CD8-positive, alpha-beta memory T cell (primary cell): ENCODE data around the gene TMEM30A. TPM values are rescaled to one million over a fixed set of nuclear protein-coding genes. Genes with fewer than 3 reads are reported as not detected.

Experiments
- CTCF ChIA-PET: fragments of 350-600 bp; sonication (Branson Sonifier 250); formaldehyde crosslinking; loops from one replicate; lab custom pipeline; 2021; ENCODE audit warnings: antibody characterized with exemption; lab: Charles Lee
- POLR2A ChIA-PET: fragments of 350-600 bp; sonication (Branson Sonifier 250); formaldehyde crosslinking; loops from one replicate; lab custom pipeline; 2021; ENCODE audit warnings: antibody characterized with exemption; lab: Charles Lee
- DNase-seq, 5 donors: peaks; one replicate each; pipeline versions ENCODE4 v3.0.0 to v3.0.0-alpha.2; 2020 to 2022; ENCODE audit warnings: mixed read lengths in 1 of 5
- H3K27ac ChIP-seq: one replicate; pipeline ENCODE4 v1.7.0; 2013; ENCODE audit warnings: low read depth, mild to moderate bottlenecking, low read length, moderate library complexity
- H3K27me3 ChIP-seq: 2 replicates; pipeline ENCODE4 v1.7.0; 2013; ENCODE audit warnings: low read length, mild to moderate bottlenecking; ENCODE audit not compliant: insufficient read depth, poor library complexity, severe bottlenecking
- H3K36me3 ChIP-seq: 2 replicates; pipeline ENCODE4 v1.7.0; 2013; ENCODE audit warnings: mild to moderate bottlenecking, low read length, moderate library complexity; ENCODE audit not compliant: insufficient read depth
- H3K4me1 ChIP-seq: 2 replicates; pipeline ENCODE4 v1.7.0; 2013; ENCODE audit warnings: mild to moderate bottlenecking, low read length, moderate library complexity; ENCODE audit not compliant: insufficient read depth
- H3K4me3 ChIP-seq: 2 replicates; pipeline ENCODE4 v1.7.0; 2013; ENCODE audit warnings: mild to moderate bottlenecking, low read length
- H3K9me3 ChIP-seq: 2 replicates; pipeline ENCODE4 v1.7.0; 2013; ENCODE audit warnings: mild to moderate bottlenecking, low read length
- H3K27ac Mint-ChIP-seq, 8 donors: one replicate each; pipeline ENCODE4 v1.8.0; 2020 to 2021; ENCODE audit warnings: mixed read lengths in 8 of 8, mild to moderate bottlenecking in 6 of 8, inconsistent platforms in 3 of 8, moderate library complexity in 3 of 8
- H3K27me3 Mint-ChIP-seq, 2 donors: one replicate each; pipeline ENCODE4 v1.8.0; 2020 to 2021; ENCODE audit warnings: mixed read lengths in 2 of 2, mild to moderate bottlenecking in 1 of 2, moderate library complexity in 1 of 2
- H3K36me3 Mint-ChIP-seq, 3 donors: one replicate each; pipeline ENCODE4 v1.8.0; 2020 to 2021; ENCODE audit warnings: mixed read lengths in 3 of 3, inconsistent platforms in 1 of 3, mild to moderate bottlenecking in 1 of 3
- H3K4me1 Mint-ChIP-seq, 3 donors: one replicate each; pipeline ENCODE4 v1.8.0; 2020 to 2021; ENCODE audit warnings: mixed read lengths in 3 of 3, inconsistent platforms in 1 of 3, mild to moderate bottlenecking in 1 of 3
- H3K4me3 Mint-ChIP-seq, 7 donors: one replicate each; pipeline ENCODE4 v1.8.0; 2020 to 2021; ENCODE audit warnings: mixed read lengths in 7 of 7, mild to moderate bottlenecking in 6 of 7, moderate library complexity in 4 of 7, inconsistent platforms in 2 of 7
- H3K9me3 Mint-ChIP-seq, 5 donors: one replicate each; pipeline ENCODE4 v1.8.0; 2020 to 2022; ENCODE audit warnings: mixed read lengths in 5 of 5, mild to moderate bottlenecking in 3 of 5, moderate library complexity in 2 of 5, inconsistent platforms in 1 of 5
- polyA plus RNA-seq: library from polyadenylated mRNA; unstranded; fragments of 300-500 nt; fragmentation: Illumina TruSeq; gene quantifications from one replicate; pipeline ENCODE4 v1.2.3, GENCODE V29; 2021
- total RNA-seq, 2 experiments: library from RNA; stranded (reverse); gene quantifications; one replicate each; pipeline ENCODE4 v1.2.3, GENCODE V29; 2021

Gene TMEM30A
- total and polyA plus RNA-seq, 3 experiments from 2014 or later: 54.8 to 61.8 (median 56.3) TPM

DNA sequence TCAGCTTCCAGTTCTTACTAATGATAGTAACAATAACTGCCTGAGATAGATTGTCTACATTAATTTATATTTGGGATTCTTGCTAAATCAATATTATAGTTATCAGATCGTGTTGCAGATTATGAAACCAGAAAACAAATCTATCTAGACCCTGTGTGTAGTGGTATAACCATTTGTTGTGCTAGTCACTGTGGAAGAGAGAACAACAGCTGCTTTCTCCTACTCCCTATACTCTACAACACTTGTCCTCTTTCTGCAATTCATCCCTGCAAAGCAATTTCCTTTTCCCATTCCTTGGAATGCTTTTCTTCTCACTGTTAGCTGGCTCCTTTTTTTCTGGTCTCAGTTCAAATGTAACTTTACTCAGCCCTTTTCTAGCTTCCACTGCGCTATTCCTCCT is 49.3 kb downstream of the TMEM30A start:
- Histone ChIP-seq H3K9me3 (no peaks in the 10 kb centered on the region), H3K36me3 (peaks cover 4% of the 10 kb centered on the region), H3K27me3 (no peaks in the 10 kb centered on the region), H3K27ac (no peak overlapping the region), H3K4me3 (no peak overlapping the region), H3K4me1 (no peaks in the 10 kb centered on the region)
- Mint-ChIP-seq H3K4me1 (peaks cover 0 to 12% (median 0%) of the 10 kb centered on the region in 3 donors), H3K36me3 (peaks cover 0 to 46% (median 0%) of the 10 kb centered on the region in 3 donors), H3K27me3 (no peaks in the 10 kb centered on the region), H3K27ac (peak overlapping the region in 5 of 8 donors; percentile 8 to 75 (median 30)), H3K4me3 (no peak overlapping the region), H3K9me3 (no peaks in the 10 kb centered on the region)
- no peak for DNase-seq
- ChIA-PET POLR2A (no interaction called here), CTCF (interaction anchor here (1.0 to 1.1 kb wide), 2 partner anchors 9 to 24 kb away, joined by 3 to 5 read pairs; partner anchors contain the start of gene COX7A2)

DNA sequence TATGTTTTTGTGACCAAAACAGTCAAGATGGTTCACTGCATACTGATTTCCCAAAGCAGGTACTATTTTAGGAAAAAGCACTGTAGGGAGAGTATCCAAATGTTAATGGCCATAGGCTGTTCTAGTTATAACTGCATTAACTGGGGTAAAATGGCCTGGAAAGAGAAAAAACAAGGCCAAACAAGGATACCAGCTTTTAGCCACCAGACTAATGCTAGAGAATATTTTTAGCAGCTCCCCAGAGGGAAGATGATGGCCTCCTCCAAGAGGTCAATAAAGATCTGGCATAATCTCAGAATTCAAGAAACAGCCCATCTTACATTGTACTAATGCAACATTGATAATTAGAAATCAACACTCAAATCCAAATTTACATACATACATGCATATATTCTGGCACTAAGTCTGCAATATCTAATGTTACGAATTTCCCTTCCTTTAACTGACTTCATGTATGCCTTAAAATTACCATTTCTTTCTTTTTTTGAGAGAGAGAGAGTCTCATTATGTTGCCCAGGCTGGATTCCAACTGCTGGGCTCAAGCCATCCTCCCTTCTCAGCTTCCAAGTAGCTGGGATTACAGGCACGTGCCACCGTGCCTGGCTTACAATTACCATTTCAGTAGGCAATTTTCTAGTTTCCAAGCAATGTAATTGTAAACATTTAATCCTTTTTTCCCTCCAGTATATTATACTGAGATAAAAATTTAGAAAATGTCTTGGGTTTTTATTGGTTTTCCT is 50.3 kb downstream of the TMEM30A start:
- no peaks in the 10 kb centered on the region for H3K9me3 ChIP-seq
- no peaks in the 10 kb centered on the region for H3K27me3 Mint-ChIP-seq
- no peak overlapping the region for H3K27ac ChIP-seq
- H3K4me3 ChIP-seq: no peak overlapping the region
- peaks cover 0 to 37% (median 0%) of the 10 kb centered on the region in 3 donors for H3K36me3 Mint-ChIP-seq
- ChIA-PET POLR2A (no interaction called here), CTCF (interaction anchor here (1.1 kb wide), 1 partner anchor 10 kb away, joined by 3 read pairs; the partner anchor contains the start of gene COX7A2)
- H3K27ac Mint-ChIP-seq: no peak overlapping the region
- H3K27me3 ChIP-seq: no peaks in the 10 kb centered on the region
- H3K4me3 Mint-ChIP-seq: no peak overlapping the region
- H3K4me1 ChIP-seq: no peaks in the 10 kb centered on the region
- no peak for DNase-seq
- H3K4me1 Mint-ChIP-seq: peaks cover 0 to 4% (median 0%) of the 10 kb centered on the region in 3 donors
- peaks cover 4% of the 10 kb centered on the region for H3K36me3 ChIP-seq
- H3K9me3 Mint-ChIP-seq: no peaks in the 10 kb centered on the region

DNA sequence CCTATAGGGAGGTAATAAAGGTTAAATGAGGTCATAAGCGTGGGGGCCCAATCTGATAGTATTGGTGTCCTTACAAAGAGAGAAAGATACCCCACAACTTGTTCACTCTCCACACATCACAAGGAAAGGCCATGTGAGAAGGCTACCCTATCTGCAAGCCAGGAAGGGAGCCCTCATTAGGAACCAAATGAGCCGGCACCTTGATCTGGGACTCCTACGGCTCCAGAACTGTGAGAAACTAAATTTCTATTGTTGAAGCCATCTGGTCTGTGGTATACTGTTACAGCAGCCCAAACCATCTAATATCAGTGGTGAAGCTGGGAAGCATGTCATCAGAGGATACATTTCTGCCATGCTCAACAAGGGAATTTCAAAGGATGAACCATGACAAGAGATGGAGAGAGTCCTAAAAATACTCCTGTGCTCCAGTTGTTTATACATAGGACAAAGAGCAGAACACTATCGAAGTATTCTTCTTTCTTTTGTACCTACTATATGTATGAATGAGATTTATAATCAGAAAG is 51.4 kb downstream of the TMEM30A start:
- peaks cover 4% of the 10 kb centered on the region for H3K36me3 ChIP-seq
- H3K4me3 Mint-ChIP-seq: no peak overlapping the region
- DNase-seq: no peak

DNA sequence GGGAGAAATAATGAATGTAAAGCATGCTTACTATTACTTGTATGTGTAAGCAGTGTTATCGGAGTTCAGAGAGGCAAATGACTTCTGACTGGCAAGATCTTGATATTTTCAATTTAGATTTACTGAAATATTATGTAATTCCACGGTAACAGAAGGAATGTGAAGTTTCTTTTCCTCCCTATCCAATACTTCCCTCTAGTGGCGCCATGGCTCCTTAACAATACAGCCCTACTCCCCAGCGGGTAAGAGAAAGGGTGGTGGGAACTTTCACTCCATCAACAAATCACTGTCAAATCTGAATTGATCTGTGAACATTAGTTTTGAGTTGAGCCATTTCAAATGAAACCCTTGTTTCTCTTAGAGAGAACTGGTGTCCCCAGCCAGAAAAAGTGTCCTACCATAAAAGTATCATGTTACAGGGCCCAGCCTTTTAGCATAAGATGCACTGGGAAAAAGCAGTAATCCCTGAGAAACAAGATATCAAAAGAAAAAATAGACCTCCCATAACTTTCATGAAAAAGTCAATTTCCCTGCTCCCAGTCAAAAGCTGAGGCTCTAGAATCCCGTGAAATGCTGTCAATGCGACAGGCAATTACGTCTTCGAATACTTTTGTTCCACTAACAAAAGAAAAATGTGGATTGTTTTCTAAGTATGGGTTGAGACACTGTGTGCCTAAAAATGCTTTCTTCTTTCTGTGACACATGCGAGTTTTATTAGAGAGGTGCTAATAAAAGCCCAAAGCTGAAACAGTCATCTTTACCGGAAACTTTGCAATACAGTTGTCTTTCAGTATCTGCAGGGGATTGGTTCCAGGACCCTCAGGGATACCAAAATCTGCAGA is 53.9 kb downstream of the TMEM30A start:
- no peak overlapping the region for H3K27ac ChIP-seq
- no peaks in the 10 kb centered on the region for H3K9me3 ChIP-seq
- no peak overlapping the region for H3K4me3 ChIP-seq
- H3K36me3 Mint-ChIP-seq: peaks cover 0 to 7% (median 0%) of the 10 kb centered on the region in 3 donors
- DNase-seq: no peak
- no peaks in the 10 kb centered on the region for H3K27me3 ChIP-seq
- peaks cover 0 to 4% (median 3%) of the 10 kb centered on the region in 3 donors for H3K4me1 Mint-ChIP-seq
- no peaks in the 10 kb centered on the region for H3K36me3 ChIP-seq
- CTCF ChIA-PET: no interaction called here
- no peaks in the 10 kb centered on the region for H3K4me1 ChIP-seq
- H3K4me3 Mint-ChIP-seq: no peak overlapping the region
- POLR2A ChIA-PET: no interaction called here
- no peaks in the 10 kb centered on the region for H3K9me3 Mint-ChIP-seq
- no peaks in the 10 kb centered on the region for H3K27me3 Mint-ChIP-seq
- no peak overlapping the region for H3K27ac Mint-ChIP-seq

More for the DNA sequence above, 51.4 kb downstream of the TMEM30A start:
- Histone ChIP-seq H3K9me3 (no peaks in the 10 kb centered on the region), H3K27ac (no peak overlapping the region), H3K4me1 (no peaks in the 10 kb centered on the region), H3K27me3 (no peaks in the 10 kb centered on the region), H3K4me3 (no peak overlapping the region)
- Mint-ChIP-seq H3K4me1 (no peaks in the 10 kb centered on the region), H3K36me3 (peaks cover 0 to 30% (median 0%) of the 10 kb centered on the region in 3 donors), H3K27me3 (no peaks in the 10 kb centered on the region), H3K27ac (no peak overlapping the region), H3K9me3 (no peaks in the 10 kb centered on the region)
- ChIA-PET CTCF (no interaction called here), POLR2A (no interaction called here)

DNA sequence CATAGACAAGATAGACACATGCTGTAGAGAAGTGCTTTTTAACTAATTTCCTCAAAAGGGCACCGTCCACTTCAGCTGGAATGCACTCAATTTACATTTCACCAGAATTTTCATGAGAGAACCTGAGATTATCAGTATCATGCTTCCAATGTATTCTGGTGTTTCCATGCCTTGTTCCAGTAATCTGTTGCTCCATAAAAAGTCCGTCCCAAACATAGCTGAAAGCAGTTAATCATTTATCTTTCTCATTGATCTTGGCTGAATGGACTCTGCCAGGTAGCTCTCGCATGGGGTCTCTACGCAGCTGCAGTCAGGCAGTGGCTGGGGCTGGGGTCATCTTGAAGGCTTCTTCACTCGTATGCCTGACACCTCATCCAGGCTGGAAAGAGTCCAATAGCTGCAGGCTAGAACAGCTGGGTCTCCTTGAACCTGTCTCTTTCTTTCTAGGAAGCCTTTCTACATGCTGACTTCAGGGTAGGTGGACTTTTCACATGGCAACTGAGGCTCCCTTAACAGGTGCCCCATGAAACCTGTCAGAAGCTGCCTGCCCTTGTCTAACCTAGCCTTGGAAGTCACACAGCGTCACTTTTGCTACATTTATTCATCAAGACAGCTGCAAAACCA is 60.2 kb downstream of the TMEM30A start:
- Mint-ChIP-seq H3K36me3 (no peaks in the 10 kb centered on the region), H3K4me1 (peaks cover 0 to 4% (median 3%) of the 10 kb centered on the region in 3 donors), H3K27me3 (peaks cover 12 to 41% of the 10 kb centered on the region in 2 donors), H3K9me3 (no peaks in the 10 kb centered on the region), H3K4me3 (no peak overlapping the region), H3K27ac (no peak overlapping the region)
- H3K36me3 ChIP-seq: no peaks in the 10 kb centered on the region
- CTCF ChIA-PET: interaction anchor here (1.5 kb wide), 1 partner anchor 15 kb away, joined by 4 read pairs; no protein-coding TSS in a partner anchor
- POLR2A ChIA-PET: no interaction called here
- no peak overlapping the region for H3K27ac ChIP-seq
- no peaks in the 10 kb centered on the region for H3K27me3 ChIP-seq
- no peak overlapping the region for H3K4me3 ChIP-seq
- no peak for DNase-seq
- no peaks in the 10 kb centered on the region for H3K4me1 ChIP-seq
- H3K9me3 ChIP-seq: no peaks in the 10 kb centered on the region

DNA sequence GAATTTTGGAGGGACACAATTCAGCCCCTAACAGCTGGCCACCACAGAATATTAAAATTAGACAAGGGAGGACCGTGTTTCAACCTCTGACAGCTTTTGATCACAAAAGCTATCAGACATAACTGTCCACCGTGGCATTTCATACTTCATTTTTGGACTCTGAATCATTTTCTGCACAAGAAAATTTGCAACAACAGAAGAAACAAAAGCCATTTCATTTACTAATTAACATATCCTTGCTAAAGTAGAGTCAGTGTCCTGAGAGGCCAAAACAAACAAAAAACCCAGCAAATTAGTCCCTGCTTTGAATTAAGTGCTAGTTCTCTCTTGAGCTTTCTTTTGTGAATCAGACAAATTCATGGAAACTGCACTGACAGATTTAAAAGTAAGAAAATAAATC is 61.2 kb downstream of the TMEM30A start:
- CTCF ChIA-PET: interaction anchor here (1.5 kb wide), 1 partner anchor 14 kb away, joined by 4 read pairs; no protein-coding TSS in a partner anchor
- DNase-seq: no peak
- POLR2A ChIA-PET: no interaction called here

DNA sequence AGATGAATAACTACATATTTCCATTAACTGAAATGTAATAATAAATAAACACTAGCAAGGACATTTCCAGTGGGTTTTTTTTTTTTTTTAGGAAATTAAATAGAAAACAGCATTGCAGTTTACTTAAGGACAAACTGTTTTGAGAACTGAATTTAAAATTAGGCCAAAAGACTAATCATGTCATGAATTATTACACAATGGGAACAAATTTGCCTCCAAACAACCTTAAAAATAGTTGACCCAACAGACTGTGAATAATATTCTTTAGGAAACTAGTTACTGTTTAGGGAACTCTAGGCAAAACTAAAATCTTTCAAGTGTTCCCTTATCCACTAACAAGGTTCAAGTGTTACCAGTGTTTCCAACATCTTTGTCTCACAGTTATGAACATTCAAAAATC is 62.3 kb downstream of the TMEM30A start:
- Mint-ChIP-seq H3K36me3 (no peaks in the 10 kb centered on the region), H3K27me3 (peaks cover 23 to 56% of the 10 kb centered on the region in 2 donors)
- H3K4me3 ChIP-seq: no peak overlapping the region

More for the DNA sequence above, 61.2 kb downstream of the TMEM30A start:
- Mint-ChIP-seq H3K4me3 (no peak overlapping the region), H3K4me1 (peaks cover 0 to 4% (median 3%) of the 10 kb centered on the region in 3 donors), H3K9me3 (no peaks in the 10 kb centered on the region), H3K36me3 (no peaks in the 10 kb centered on the region), H3K27ac (no peak overlapping the region), H3K27me3 (peaks cover 15 to 45% of the 10 kb centered on the region in 2 donors)
- no peaks in the 10 kb centered on the region for H3K9me3 ChIP-seq
- no peaks in the 10 kb centered on the region for H3K27me3 ChIP-seq
- H3K4me1 ChIP-seq: no peaks in the 10 kb centered on the region
- no peaks in the 10 kb centered on the region for H3K36me3 ChIP-seq
- H3K4me3 ChIP-seq: no peak overlapping the region
- no peak overlapping the region for H3K27ac ChIP-seq

More for the DNA sequence above, 62.3 kb downstream of the TMEM30A start:
- ChIA-PET POLR2A (no interaction called here), CTCF (no interaction called here)
- Mint-ChIP-seq H3K4me3 (no peak overlapping the region), H3K9me3 (no peaks in the 10 kb centered on the region), H3K27ac (no peak overlapping the region), H3K4me1 (peaks cover 0 to 4% (median 3%) of the 10 kb centered on the region in 3 donors)
- no peaks in the 10 kb centered on the region for H3K4me1 ChIP-seq
- no peaks in the 10 kb centered on the region for H3K9me3 ChIP-seq
- H3K27ac ChIP-seq: no peak overlapping the region
- H3K27me3 ChIP-seq: no peaks in the 10 kb centered on the region
- no peak for DNase-seq
- H3K36me3 ChIP-seq: no peaks in the 10 kb centered on the region
